A673 (cell line): ENCODE measurements around the gene FAM153A.
"Not testable (repeated sequence)": the region's sequence is repeated elsewhere in the genome, so short reads cannot be mapped to it uniquely, and the experiment has no call there.

Source experiments
- EZH2 ChIP-seq: fragments of 200-600 bp; sonication (generic); IDR thresholded peaks from 2 replicates; pipeline ENCODE4 v1.6.1; 2017; ENCODE audit warnings: borderline replicate concordance, low read depth, mild to moderate bottlenecking, mixed read lengths, antibody characterized with exemption, low read length; ENCODE audit not compliant: poor library complexity, severe bottlenecking
- TF ChIP-seq, protein P1 (sequence below): fragments of 300-800, 200-600 bp; sonication (generic); conservative IDR thresholded peaks from 2 replicates; pipeline ENCODE4 v1.5.1; 2017; ENCODE audit warnings: low read depth, mild to moderate bottlenecking, antibody characterized with exemption, low read length, moderate library complexity, mixed read lengths

- TF ChIP-seq, protein P1, sequence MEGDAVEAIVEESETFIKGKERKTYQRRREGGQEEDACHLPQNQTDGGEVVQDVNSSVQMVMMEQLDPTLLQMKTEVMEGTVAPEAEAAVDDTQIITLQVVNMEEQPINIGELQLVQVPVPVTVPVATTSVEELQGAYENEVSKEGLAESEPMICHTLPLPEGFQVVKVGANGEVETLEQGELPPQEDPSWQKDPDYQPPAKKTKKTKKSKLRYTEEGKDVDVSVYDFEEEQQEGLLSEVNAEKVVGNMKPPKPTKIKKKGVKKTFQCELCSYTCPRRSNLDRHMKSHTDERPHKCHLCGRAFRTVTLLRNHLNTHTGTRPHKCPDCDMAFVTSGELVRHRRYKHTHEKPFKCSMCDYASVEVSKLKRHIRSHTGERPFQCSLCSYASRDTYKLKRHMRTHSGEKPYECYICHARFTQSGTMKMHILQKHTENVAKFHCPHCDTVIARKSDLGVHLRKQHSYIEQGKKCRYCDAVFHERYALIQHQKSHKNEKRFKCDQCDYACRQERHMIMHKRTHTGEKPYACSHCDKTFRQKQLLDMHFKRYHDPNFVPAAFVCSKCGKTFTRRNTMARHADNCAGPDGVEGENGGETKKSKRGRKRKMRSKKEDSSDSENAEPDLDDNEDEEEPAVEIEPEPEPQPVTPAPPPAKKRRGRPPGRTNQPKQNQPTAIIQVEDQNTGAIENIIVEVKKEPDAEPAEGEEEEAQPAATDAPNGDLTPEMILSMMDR, result not testable (repeated sequence)
- not testable (repeated sequence) for TF ChIP-seq EZH2
These were observed 11.5 kb downstream of the FAM153A start for GRCh38 chr5:177771206-177771605.
